BE2C (cell line): ENCODE measurements around the gene CCDC127.
A peak's percentile ranks its signal among the peaks of the same experiment; 100 is the strongest.

Source experiments
- DNase-seq: peaks from one replicate; pipeline ENCODE4 v3.0.0-alpha.2; 2020
- H3K27me3 ChIP-seq: fragments of 250-450 bp; sonication (Bioruptor Pico); 2 replicates; pipeline ENCODE4 v1.5.1; 2020; ENCODE audit warnings: mild to moderate bottlenecking
- H3K36me3 ChIP-seq: fragments of 250-450 bp; sonication (Bioruptor Pico); 2 replicates; pipeline ENCODE4 v1.5.1; 2020; ENCODE audit warnings: mild to moderate bottlenecking
- H3K4me1 ChIP-seq: fragments of 250-450 bp; sonication (Bioruptor Pico); 2 replicates; pipeline ENCODE4 v1.5.1; 2020
- H3K4me3 ChIP-seq: 2 replicates; pipeline ENCODE4 v1.5.1; 2011; ENCODE audit warnings: low read depth, low read length
- H3K9me3 ChIP-seq: fragments of 250-450 bp; sonication (Bioruptor Pico); 2 replicates; pipeline ENCODE4 v1.5.1; 2020
- TF ChIP-seq, protein P1 (sequence below): IDR thresholded peaks from 2 replicates; pipeline ENCODE4 v1.5.1; 2012; ENCODE audit warnings: mild to moderate bottlenecking, low read depth, low read length

The CCDC127 gene

DNA sequence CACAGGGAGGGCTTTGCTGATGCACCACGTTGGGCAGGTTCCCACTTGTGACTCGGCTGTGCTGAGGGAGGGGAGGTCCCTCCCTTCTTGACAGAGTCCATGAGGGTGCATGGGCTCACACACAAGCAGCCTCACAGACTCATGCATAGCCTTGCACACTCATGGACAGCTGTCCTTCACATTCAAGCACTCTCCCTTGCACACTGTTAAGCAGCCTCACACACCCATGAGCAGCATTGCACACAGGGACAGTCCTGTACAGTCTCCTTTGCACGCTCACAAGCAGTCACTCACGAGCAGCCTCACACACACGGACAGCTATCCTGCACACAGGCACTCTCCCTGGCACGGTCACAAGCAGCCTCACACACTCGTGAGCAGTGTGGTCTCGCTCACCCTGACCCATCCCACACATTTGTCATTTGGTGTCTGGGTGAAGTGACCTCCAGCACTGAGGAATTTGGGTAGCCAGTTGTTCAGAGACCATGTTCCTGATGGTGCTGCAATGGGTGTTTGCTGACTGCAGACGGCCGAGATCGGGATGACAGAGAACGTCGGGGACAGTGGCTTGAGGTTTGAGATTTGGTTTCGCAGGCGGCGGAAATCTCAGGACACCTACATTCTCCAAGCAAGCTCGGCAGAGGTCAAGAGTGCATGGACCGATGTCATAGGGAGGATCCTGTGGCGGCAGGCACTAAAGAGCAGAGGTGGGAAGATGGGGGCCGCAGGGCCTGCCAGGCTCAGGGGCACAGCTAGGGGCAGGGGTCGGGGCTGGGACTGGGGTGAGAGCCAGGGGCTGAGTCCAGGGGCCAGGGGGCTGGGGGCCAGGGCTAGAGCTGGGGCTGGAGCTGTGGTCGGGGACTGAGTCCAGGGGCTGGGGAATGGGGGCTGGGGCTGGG is 44.3 kb downstream of the CCDC127 start:
- peak; percentile 2 for DNase-seq
- Histone ChIP-seq H3K4me1 (no peaks in the 10 kb centered on the region), H3K27me3 (peaks cover 16% of the 10 kb centered on the region), H3K4me3 (no peak overlapping the region), H3K9me3 (no peaks in the 10 kb centered on the region), H3K36me3 (no peaks in the 10 kb centered on the region)
- TF ChIP-seq, protein P1, sequence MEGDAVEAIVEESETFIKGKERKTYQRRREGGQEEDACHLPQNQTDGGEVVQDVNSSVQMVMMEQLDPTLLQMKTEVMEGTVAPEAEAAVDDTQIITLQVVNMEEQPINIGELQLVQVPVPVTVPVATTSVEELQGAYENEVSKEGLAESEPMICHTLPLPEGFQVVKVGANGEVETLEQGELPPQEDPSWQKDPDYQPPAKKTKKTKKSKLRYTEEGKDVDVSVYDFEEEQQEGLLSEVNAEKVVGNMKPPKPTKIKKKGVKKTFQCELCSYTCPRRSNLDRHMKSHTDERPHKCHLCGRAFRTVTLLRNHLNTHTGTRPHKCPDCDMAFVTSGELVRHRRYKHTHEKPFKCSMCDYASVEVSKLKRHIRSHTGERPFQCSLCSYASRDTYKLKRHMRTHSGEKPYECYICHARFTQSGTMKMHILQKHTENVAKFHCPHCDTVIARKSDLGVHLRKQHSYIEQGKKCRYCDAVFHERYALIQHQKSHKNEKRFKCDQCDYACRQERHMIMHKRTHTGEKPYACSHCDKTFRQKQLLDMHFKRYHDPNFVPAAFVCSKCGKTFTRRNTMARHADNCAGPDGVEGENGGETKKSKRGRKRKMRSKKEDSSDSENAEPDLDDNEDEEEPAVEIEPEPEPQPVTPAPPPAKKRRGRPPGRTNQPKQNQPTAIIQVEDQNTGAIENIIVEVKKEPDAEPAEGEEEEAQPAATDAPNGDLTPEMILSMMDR = no peak

DNA sequence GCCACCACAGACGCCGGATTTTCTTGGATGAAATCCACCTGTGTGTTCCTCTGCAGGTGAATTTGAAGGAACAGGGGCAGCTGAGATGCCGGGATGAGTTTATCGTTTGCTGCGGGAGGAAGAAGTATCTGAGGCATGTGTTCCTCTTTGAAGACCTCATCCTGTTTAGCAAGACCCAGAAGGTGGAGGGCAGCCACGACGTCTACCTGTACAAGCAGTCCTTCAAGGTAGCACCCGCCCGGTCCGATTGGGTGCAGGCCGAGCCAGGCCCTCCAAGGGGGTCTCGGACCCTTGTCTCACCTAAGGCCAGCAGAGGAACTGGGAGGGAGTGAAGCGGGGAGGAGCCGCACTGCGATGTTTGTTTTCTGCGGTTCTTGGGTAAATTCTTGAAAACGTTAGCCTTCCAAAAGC is 45.1 kb downstream of the CCDC127 start:
- Histone ChIP-seq H3K9me3 (no peaks in the 10 kb centered on the region), H3K27me3 (peaks cover 16% of the 10 kb centered on the region), H3K36me3 (no peaks in the 10 kb centered on the region), H3K4me1 (no peaks in the 10 kb centered on the region), H3K4me3 (no peak overlapping the region)
- no peak for DNase-seq
- TF ChIP-seq, protein P1 = no peak

DNA sequence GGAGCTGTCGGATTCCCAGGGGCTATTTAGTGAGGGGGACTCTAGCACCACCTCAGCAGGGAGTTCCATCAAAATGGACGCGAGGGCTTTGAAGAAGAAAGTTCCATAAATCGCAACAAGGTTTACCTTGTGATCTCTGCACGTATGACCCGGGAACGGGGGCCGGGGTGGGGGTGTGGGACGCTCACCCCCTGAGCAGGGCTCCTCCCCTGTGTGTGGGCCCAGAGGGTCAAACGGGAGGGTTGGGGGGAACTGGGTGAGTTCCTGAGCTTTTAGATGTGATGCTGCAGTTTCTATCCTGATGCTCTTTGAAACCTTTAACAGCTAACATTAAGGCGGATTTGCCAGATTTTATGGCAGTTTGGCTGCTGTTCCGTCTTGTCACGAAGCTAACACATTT is 45.5 kb downstream of the CCDC127 start:
- TF ChIP-seq, protein P1 = no peak
- no peaks in the 10 kb centered on the region for H3K4me1 ChIP-seq
- H3K27me3 ChIP-seq = peaks cover 16% of the 10 kb centered on the region
- H3K9me3 ChIP-seq = no peaks in the 10 kb centered on the region
- no peak overlapping the region for H3K4me3 ChIP-seq
- no peak for DNase-seq
- H3K36me3 ChIP-seq = no peaks in the 10 kb centered on the region

DNA sequence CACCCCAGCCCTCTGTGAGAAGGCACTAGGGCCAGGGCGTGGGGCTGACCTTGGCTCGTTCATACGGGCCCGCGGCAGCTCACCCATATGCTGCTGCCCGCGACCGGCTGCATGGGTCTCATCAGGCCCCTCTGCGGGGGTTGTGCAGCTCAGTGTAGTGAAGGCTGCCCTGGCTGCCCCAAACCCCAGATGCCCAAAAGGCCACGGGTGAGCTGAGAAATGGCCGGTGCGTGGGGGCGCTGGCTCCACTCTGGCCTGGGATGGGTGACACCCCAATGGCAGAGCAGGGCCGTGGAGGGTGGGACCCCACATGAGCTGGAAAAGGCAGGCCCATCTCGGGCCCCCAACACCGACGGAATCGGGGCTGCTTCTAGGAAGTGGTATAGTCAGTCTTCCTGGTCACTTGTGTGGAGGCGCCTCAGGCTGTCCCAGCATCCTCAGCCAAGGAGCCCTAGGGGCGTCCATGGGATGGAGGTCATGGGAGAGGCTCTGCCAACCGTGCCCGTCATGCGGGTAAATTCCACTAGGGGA is 46.1 kb downstream of the CCDC127 start:
- no peaks in the 10 kb centered on the region for H3K36me3 ChIP-seq
- no peak overlapping the region for H3K4me3 ChIP-seq
- H3K27me3 ChIP-seq = peaks cover 16% of the 10 kb centered on the region
- H3K9me3 ChIP-seq = no peaks in the 10 kb centered on the region
- no peaks in the 10 kb centered on the region for H3K4me1 ChIP-seq
- DNase-seq = peak; percentile 4
- TF ChIP-seq, protein P1 = no peak

DNA sequence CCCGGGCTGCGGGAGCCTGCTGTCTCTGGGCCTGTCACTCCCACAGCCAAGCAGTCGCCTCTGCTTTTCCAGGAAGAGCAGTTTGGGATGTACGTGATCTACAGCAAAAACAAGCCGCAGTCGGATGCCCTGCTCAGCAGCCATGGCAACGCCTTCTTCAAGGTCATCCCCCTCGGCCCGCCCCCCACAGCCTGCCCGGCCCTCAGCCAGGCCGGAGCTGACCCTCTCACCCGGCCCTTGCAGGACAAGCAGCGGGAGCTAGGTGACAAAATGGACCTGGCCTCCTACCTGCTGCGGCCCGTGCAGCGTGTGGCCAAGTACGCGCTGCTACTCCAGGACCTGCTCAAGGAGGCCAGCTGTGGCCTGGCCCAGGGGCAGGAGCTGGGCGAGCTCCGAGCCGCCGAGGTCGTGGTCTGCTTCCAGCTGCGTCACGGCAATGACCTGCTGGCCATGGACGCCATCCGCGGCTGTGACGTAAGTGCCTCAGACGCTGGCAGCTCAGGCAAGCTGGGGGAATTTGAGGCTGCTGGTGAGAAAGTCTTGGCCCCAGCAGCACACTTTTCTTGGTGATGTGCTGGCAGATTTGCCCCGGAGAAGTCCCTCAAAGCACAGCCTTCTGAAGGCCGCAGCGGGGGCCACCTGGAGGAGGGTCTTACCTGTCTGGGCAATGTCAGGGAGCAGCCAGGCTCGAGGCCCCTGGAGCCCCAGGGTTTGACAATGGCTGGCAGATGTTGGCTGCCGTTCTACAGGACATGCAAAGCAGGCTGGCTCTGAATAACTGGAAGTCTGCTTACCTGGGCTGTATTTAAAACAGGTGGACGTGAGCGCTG is 46.8 kb downstream of the CCDC127 start:
- Histone ChIP-seq H3K27me3 (peaks cover 16% of the 10 kb centered on the region), H3K4me1 (no peaks in the 10 kb centered on the region), H3K9me3 (no peaks in the 10 kb centered on the region), H3K36me3 (no peaks in the 10 kb centered on the region), H3K4me3 (no peak overlapping the region)
- DNase-seq = peak; percentile 6
- TF ChIP-seq, protein P1 = no peak
